Mesothelial cell of epicardium (in vitro differentiated cells): ENCODE data around the gene CDK5RAP2. TPM values are rescaled to one million over a fixed set of nuclear protein-coding genes. Genes with fewer than 3 reads are reported as not detected.

ENCODE experiments used
- DNase-seq, 2 experiments: peaks; one replicate each; pipeline ENCODE4 v3.0.0; 2021; ENCODE audit warnings: low spot score in 2 of 2; ENCODE audit not compliant: unreplicated experiment in 2 of 2
- H3K27ac Mint-ChIP-seq: 2 replicates; pipeline ENCODE4 v1.8.0; 2021; ENCODE audit warnings: mixed read lengths
- H3K27me3 Mint-ChIP-seq: 2 replicates; pipeline ENCODE4 v1.8.0; 2021; ENCODE audit warnings: low read depth, mixed read lengths
- H3K36me3 Mint-ChIP-seq: 2 replicates; pipeline ENCODE4 v1.8.0; 2021; ENCODE audit warnings: mixed read lengths
- H3K4me1 Mint-ChIP-seq: 2 replicates; pipeline ENCODE4 v1.8.0; 2021; ENCODE audit warnings: mixed read lengths
- H3K4me3 Mint-ChIP-seq: 2 replicates; pipeline ENCODE4 v1.8.0; 2021; ENCODE audit warnings: mild to moderate bottlenecking, moderate library complexity, mixed read lengths
- H3K9me3 Mint-ChIP-seq: 2 replicates; pipeline ENCODE4 v1.8.0; 2021; ENCODE audit warnings: mixed read lengths
- total RNA-seq: library from RNA; stranded (reverse); gene quantifications from 3 replicates; pipeline ENCODE4 v1.2.1, GENCODE V29; 2021
- TF ChIP-seq, protein P1 (sequence below): fragments of 200-600 bp; sonication (generic); IDR thresholded peaks from one replicate; pipeline ENCODE4 v1.5.0; 2021; ENCODE audit warnings: antibody characterized with exemption; ENCODE audit not compliant: unreplicated experiment

CDK5RAP2 gene
- total RNA-seq, 1 donor from 2014 or later = 71.0 TPM

DNA sequence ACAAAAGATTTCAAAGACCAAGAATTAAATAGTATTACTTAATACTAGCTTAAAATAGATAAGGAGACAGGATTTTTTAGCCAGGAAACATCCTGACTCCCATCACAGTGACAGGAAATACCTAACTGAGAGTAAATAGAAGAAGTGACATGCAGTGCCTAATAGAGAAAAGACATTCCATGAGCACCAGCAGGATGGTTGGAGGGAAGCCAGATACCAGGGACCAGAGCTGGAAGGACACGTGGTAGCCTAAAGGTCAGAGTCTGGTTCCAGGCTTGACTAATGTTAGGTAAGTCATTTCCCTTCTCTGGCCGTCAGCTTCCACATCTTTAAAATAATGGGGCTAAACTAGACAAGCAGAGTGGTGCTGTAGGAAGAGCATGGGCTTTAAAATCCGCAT is 41.6 kb downstream of the CDK5RAP2 start:
- TF ChIP-seq, protein P1, sequence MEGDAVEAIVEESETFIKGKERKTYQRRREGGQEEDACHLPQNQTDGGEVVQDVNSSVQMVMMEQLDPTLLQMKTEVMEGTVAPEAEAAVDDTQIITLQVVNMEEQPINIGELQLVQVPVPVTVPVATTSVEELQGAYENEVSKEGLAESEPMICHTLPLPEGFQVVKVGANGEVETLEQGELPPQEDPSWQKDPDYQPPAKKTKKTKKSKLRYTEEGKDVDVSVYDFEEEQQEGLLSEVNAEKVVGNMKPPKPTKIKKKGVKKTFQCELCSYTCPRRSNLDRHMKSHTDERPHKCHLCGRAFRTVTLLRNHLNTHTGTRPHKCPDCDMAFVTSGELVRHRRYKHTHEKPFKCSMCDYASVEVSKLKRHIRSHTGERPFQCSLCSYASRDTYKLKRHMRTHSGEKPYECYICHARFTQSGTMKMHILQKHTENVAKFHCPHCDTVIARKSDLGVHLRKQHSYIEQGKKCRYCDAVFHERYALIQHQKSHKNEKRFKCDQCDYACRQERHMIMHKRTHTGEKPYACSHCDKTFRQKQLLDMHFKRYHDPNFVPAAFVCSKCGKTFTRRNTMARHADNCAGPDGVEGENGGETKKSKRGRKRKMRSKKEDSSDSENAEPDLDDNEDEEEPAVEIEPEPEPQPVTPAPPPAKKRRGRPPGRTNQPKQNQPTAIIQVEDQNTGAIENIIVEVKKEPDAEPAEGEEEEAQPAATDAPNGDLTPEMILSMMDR = no peak
- no peak overlapping the region for H3K27ac Mint-ChIP-seq
- H3K4me3 Mint-ChIP-seq = no peak overlapping the region
- H3K9me3 Mint-ChIP-seq = no peaks in the 10 kb centered on the region
- H3K27me3 Mint-ChIP-seq = no peaks in the 10 kb centered on the region
- peaks cover 39% of the 10 kb centered on the region for H3K36me3 Mint-ChIP-seq
- DNase-seq = no peak
- H3K4me1 Mint-ChIP-seq = no peaks in the 10 kb centered on the region

DNA sequence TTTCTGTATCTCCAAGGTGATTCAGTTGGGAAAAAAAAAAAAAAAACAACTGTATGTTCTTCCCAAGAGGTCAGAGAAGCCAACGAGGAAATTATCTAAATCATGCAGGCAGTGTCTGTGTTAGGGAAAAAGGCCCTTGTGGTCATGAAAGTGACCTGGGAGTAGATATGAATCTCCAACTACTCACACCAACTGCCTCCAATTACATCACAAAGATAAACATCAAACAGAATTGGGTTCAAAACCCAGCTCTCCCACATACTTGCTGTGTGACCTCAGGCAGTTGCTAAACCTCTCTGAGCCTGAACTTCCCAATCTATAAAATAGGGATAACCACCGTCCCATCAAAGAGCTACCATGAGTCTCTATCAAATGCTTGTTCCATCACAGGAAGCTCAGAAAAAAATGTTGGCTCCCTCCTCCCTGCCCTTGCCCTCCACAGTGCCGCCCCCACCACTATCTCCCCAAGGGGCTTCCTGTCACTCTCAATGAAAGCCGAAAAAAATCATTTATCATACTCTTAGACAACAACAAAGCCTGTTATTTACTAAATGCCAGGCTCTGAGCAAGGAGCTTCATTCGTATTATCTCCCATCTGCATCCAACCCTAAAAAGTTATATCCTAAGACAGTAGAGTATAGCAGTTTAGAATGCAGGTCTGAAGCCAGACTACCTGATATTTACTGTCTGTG is 42.9 kb downstream of the CDK5RAP2 start:
- no peaks in the 10 kb centered on the region for H3K9me3 Mint-ChIP-seq
- no peak overlapping the region for H3K27ac Mint-ChIP-seq
- H3K4me1 Mint-ChIP-seq = no peaks in the 10 kb centered on the region
- DNase-seq = no peak
- TF ChIP-seq, protein P1 = no peak
- no peaks in the 10 kb centered on the region for H3K27me3 Mint-ChIP-seq
- peaks cover 31% of the 10 kb centered on the region for H3K36me3 Mint-ChIP-seq
- no peak overlapping the region for H3K4me3 Mint-ChIP-seq

DNA sequence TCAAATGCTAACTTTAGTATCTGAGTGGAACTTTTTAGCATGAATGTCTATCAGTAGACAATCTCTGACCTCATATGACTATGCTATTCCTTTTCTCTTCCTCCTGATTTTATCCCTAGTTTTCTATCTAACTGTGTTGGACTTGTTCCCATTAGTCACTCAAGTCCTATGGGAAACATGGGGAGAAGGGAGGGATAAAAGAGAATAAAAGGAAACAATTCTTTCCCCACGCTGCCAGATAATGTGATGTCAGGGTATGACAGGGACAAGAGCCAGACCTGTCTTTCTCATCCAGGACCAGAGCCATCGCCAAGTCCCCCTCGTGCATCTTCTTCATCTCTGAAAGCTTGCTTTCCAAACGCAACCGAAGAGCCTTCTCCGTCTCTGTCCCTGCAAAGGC is 43.9 kb downstream of the CDK5RAP2 start:
- TF ChIP-seq, protein P1 = no peak
- no peaks in the 10 kb centered on the region for H3K27me3 Mint-ChIP-seq
- peaks cover 31% of the 10 kb centered on the region for H3K36me3 Mint-ChIP-seq
- no peak overlapping the region for H3K27ac Mint-ChIP-seq
- H3K4me1 Mint-ChIP-seq = no peaks in the 10 kb centered on the region
- H3K4me3 Mint-ChIP-seq = no peak overlapping the region
- no peaks in the 10 kb centered on the region for H3K9me3 Mint-ChIP-seq
- DNase-seq = no peak

DNA sequence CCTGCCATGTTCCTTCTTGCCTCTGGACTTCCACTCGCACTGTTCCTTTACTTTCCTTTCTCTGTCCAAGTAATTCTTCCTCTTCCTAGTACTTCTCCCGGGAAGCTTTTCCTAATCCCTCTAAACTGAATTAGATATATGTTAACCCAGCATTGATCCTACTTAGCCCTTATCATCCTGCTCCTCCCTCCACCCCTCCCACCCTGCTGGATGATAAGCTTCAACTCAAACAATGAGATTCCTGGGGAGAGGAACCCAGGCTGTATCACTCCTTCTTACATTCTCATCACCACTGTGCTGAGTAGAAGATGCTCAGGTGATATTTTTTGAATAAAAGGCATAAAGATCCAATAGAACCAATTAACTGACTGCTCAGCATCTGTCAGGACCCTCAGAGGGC is 45.7 kb downstream of the CDK5RAP2 start:
- H3K4me1 Mint-ChIP-seq = no peaks in the 10 kb centered on the region
- TF ChIP-seq, protein P1 = no peak
- peaks cover 43% of the 10 kb centered on the region for H3K36me3 Mint-ChIP-seq
- DNase-seq = no peak
- no peaks in the 10 kb centered on the region for H3K27me3 Mint-ChIP-seq
- no peaks in the 10 kb centered on the region for H3K9me3 Mint-ChIP-seq
- no peak overlapping the region for H3K4me3 Mint-ChIP-seq
- H3K27ac Mint-ChIP-seq = no peak overlapping the region

DNA sequence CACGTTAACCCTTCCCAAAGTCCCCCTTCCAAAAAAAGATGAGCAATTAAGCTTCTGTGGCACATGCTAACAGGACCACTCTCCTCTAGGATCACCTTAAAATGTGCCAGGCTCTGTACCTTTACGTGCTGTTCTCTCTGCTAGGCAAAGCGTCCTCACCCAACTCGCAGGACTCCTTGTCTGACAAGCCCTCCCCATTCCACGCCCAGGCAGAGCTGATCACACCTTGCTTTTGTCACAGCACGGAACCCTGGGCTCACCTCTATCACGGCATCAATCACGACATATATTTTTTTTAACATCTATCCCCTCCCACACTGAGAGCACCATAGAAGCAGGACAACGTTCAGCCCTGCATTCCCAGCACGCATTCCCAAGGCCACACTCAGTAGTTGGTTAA is 47.1 kb downstream of the CDK5RAP2 start:
- H3K36me3 Mint-ChIP-seq = peaks cover 54% of the 10 kb centered on the region
- DNase-seq = no peak
- no peak overlapping the region for H3K27ac Mint-ChIP-seq
- no peaks in the 10 kb centered on the region for H3K4me1 Mint-ChIP-seq
- TF ChIP-seq, protein P1 = no peak
- no peaks in the 10 kb centered on the region for H3K9me3 Mint-ChIP-seq
- H3K27me3 Mint-ChIP-seq = no peaks in the 10 kb centered on the region
- H3K4me3 Mint-ChIP-seq = no peak overlapping the region

DNA sequence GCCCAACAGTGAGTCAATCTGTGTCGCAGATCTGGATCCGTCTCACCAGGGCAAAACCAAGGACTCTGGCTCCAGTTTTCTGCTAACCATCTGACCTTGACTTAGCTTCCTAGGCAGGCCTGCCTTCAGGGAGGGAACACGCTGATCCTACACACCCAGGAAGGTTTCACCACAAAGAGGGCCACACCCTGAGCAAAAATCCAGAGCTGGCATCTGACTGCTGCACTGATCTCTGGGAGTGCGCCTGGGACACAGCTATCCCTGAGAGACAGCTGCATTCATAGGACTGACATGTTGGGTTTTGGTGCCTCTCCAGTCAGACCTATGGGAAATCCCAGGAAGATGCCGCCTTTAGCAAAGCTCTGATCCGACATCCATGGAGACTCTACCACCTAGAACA is 47.5 kb downstream of the CDK5RAP2 start:
- no peak for DNase-seq
- Mint-ChIP-seq H3K27me3 (no peaks in the 10 kb centered on the region), H3K27ac (no peak overlapping the region), H3K9me3 (no peaks in the 10 kb centered on the region), H3K4me1 (no peaks in the 10 kb centered on the region), H3K4me3 (no peak overlapping the region), H3K36me3 (peaks cover 58% of the 10 kb centered on the region)
- TF ChIP-seq, protein P1 = no peak
